CD14-positive monocyte (primary cell): ENCODE data around the gene ZDHHC19. TPM values are rescaled to one million over a fixed set of nuclear protein-coding genes. Genes with fewer than 3 reads are reported as not detected.

ENCODE experiments used
- DNase-seq, 3 donors: peaks; one replicate each; pipeline ENCODE4 v3.0.0-alpha.2; 2011 to 2022
- H2AFZ ChIP-seq: 2 replicates; pipeline ENCODE4 v1.6.0; 2012; ENCODE audit warnings: mild to moderate bottlenecking, low read depth, low read length, inconsistent platforms; ENCODE audit not compliant: insufficient read depth, poor library complexity, severe bottlenecking
- H3K27ac ChIP-seq, 2 donors: 1 replicate in 1 of 2; 2 replicates in 1 of 2; pipeline ENCODE4 v1.5.1; 2012 to 2013; ENCODE audit warnings: low read length in 2 of 2, control low read depth in 1 of 2, inconsistent platforms in 1 of 2, low read depth in 1 of 2, mild to moderate bottlenecking in 1 of 2
- H3K27me3 ChIP-seq, 2 donors: one replicate each; pipeline versions ENCODE4 v1.6.0 to v1.6.1; 2011 to 2013; ENCODE audit warnings: low read length in 2 of 2; ENCODE audit not compliant: control insufficient read depth in 2 of 2, insufficient read depth in 2 of 2
- H3K36me3 ChIP-seq, 2 donors: replicated peaks in 1 of 2; 1 replicate in 1 of 2; 2 replicates in 1 of 2; pipeline versions ENCODE4 v1.5.1 to v1.6.1; 2012 to 2013; ENCODE audit warnings: low read length in 2 of 2, control low read depth in 1 of 2, inconsistent platforms in 1 of 2, mild to moderate bottlenecking in 1 of 2; ENCODE audit not compliant: insufficient read depth in 2 of 2, control insufficient read depth in 1 of 2
- H3K4me1 ChIP-seq, 2 donors: 1 replicate in 1 of 2; 2 replicates in 1 of 2; pipeline versions ENCODE4 v1.5.1 to v1.6.1; 2012 to 2013; ENCODE audit warnings: low read length in 2 of 2, control low read depth in 1 of 2, inconsistent platforms in 1 of 2, mild to moderate bottlenecking in 1 of 2, moderate library complexity in 1 of 2; ENCODE audit not compliant: insufficient read depth in 2 of 2, control insufficient read depth in 1 of 2
- H3K4me2 ChIP-seq: replicated peaks from 2 replicates; pipeline ENCODE3; 2012; ENCODE audit warnings: low read length, moderate library complexity, mild to moderate bottlenecking; ENCODE audit not compliant: poor library complexity, severe bottlenecking; ENCODE audit errors: extremely low read depth
- H3K4me3 ChIP-seq, 3 experiments: fragments of 200-600 bp in 1 of 3; sonication (generic) in 1 of 3; replicated peaks in 1 of 3; 1 replicate in 2 of 3; 2 replicates in 1 of 3; pipeline ENCODE4 v1.5.1; 2011 to 2013; ENCODE audit warnings: low read length in 3 of 3, mild to moderate bottlenecking in 3 of 3, control low read depth in 2 of 3, low read depth in 2 of 3, inconsistent platforms in 1 of 3, moderate library complexity in 1 of 3
- H3K79me2 ChIP-seq: 2 replicates; pipeline ENCODE4 v1.6.0; 2012; ENCODE audit warnings: mild to moderate bottlenecking, control low read depth, inconsistent platforms, low read length, moderate library complexity; ENCODE audit not compliant: insufficient read depth
- H3K9ac ChIP-seq: 2 replicates; pipeline ENCODE4 v1.6.0; 2017; ENCODE audit warnings: low read length, mild to moderate bottlenecking; ENCODE audit not compliant: insufficient read depth, poor library complexity, severe bottlenecking
- H3K9me3 ChIP-seq, 2 donors: replicated peaks in 1 of 2; 1 replicate in 1 of 2; 2 replicates in 1 of 2; pipeline versions ENCODE4 v1.5.1 to v1.6.1; 2012 to 2013; ENCODE audit warnings: low read length in 2 of 2, control low read depth in 1 of 2; ENCODE audit not compliant: control insufficient read depth in 1 of 2, insufficient read depth in 1 of 2
- H4K20me1 ChIP-seq: 2 replicates; pipeline ENCODE4 v1.6.0; 2012; ENCODE audit warnings: mild to moderate bottlenecking, low read length, control low read depth, moderate library complexity; ENCODE audit not compliant: insufficient read depth
- H3K27ac Mint-ChIP-seq, 7 donors: one replicate each; pipeline ENCODE4 v1.8.0; 2020; ENCODE audit warnings: mild to moderate bottlenecking in 7 of 7, mixed read lengths in 7 of 7, moderate library complexity in 6 of 7, inconsistent platforms in 2 of 7
- H3K27me3 Mint-ChIP-seq, 3 donors: one replicate each; pipeline ENCODE4 v1.8.0; 2021 to 2022; ENCODE audit warnings: low read depth in 3 of 3, mild to moderate bottlenecking in 3 of 3, mixed read lengths in 3 of 3, moderate library complexity in 3 of 3, inconsistent platforms in 1 of 3
- H3K36me3 Mint-ChIP-seq, 2 donors: one replicate each; pipeline ENCODE4 v1.8.0; 2020; ENCODE audit warnings: mixed read lengths in 2 of 2, inconsistent platforms in 1 of 2, mild to moderate bottlenecking in 1 of 2
- H3K4me1 Mint-ChIP-seq: one replicate; pipeline ENCODE4 v1.8.0; 2020; ENCODE audit warnings: mild to moderate bottlenecking, mixed read lengths
- H3K4me3 Mint-ChIP-seq, 2 donors: one replicate each; pipeline ENCODE4 v1.8.0; 2020; ENCODE audit warnings: mild to moderate bottlenecking in 2 of 2, mixed read lengths in 2 of 2, moderate library complexity in 1 of 2
- H3K9me3 Mint-ChIP-seq, 7 donors: one replicate each; pipeline ENCODE4 v1.8.0; 2020 to 2022; ENCODE audit warnings: mixed read lengths in 7 of 7, mild to moderate bottlenecking in 6 of 7, moderate library complexity in 6 of 7, inconsistent platforms in 2 of 7
- CTCF ChIP-seq: fragments of 200-600 bp; IDR thresholded peaks from one replicate; pipeline ENCODE4 v1.8.0; 2022; ENCODE audit warnings: antibody characterized with exemption, mild to moderate bottlenecking
- WGBS: methylation state at CpG from one replicate; pipeline ENCODE4 v1.1.5; 2013; ENCODE audit warnings: missing lambda C conversion rate; ENCODE audit not compliant: insufficient coverage; 5-methylcytosine and 5-hydroxymethylcytosine counted together
- intact Hi-C, 2 donors: fragments of 100-400 bp; cut with micrococcal nuclease; formaldehyde crosslinking; loops; one replicate each; pipeline versions ENCODE4 v1.15.0 to v1.15.1; 2023
- polyA plus RNA-seq, 3 donors: library from polyadenylated mRNA; depleted of rRNA in 1 of 3; unstranded in 2 of 3; stranded (reverse) in 1 of 3; fragments of 300-500 nt in 2 of 3; fragments of >200 nt in 1 of 3; fragmentation: Illumina TruSeq in 2 of 3; gene quantifications; 1 replicate in 2 of 3; 2 replicates in 1 of 3; pipeline ENCODE4 v1.2.3, GENCODE V29; 2012 to 2021

The ZDHHC19 gene
- polyA plus RNA-seq, 3 donors = not detected

- Mint-ChIP-seq H3K27ac (peak overlapping the region in 1 of 7 donors; percentile 28), H3K27me3 (peaks cover 3% of the 10 kb centered on the region in 3 donors), H3K9me3 (no peaks in the 10 kb centered on the region), H3K4me1 (peaks cover 40% of the 10 kb centered on the region), H3K36me3 (no peaks in the 10 kb centered on the region), H3K4me3 (no peak overlapping the region)
- no peak overlapping the region for H3K4me2 ChIP-seq
- H2AFZ ChIP-seq = no peak overlapping the region
- H3K9ac ChIP-seq = no peak overlapping the region
- 89% methylated on average over 12 of the region's 19 CpGs for WGBS
- no peak overlapping the region for H3K4me3 ChIP-seq
- H3K9me3 ChIP-seq = no peaks in the 10 kb centered on the region
- H3K79me2 ChIP-seq = no peaks in the 10 kb centered on the region
- peaks cover 32 to 36% of the 10 kb centered on the region in 2 donors for H3K4me1 ChIP-seq
- intact Hi-C loops = no loop called here
- no peak for DNase-seq
- H3K27me3 ChIP-seq = no peaks in the 10 kb centered on the region
- H3K27ac ChIP-seq = no peak overlapping the region
- no peaks in the 10 kb centered on the region for H4K20me1 ChIP-seq
- no peak for TF ChIP-seq CTCF
- H3K36me3 ChIP-seq = no peaks in the 10 kb centered on the region
Measured at GRCh38 chr3:196222876-196223595, 11.8 kb upstream of the ZDHHC19 start.

GRCh38 chr3:196220991-196221390 lies 9.8 kb upstream of the ZDHHC19 start:
- Mint-ChIP-seq H3K9me3 (peaks cover 0 to 3% (median 0%) of the 10 kb centered on the region in 7 donors), H3K4me3 (peak overlapping the region; percentile 51 to 77), H3K36me3 (no peaks in the 10 kb centered on the region), H3K27me3 (peaks cover 0 to 3% (median 3%) of the 10 kb centered on the region in 3 donors), H3K4me1 (peaks cover 42% of the 10 kb centered on the region), H3K27ac (peak overlapping the region; percentile 88 to 97 (median 94))
- peaks cover 32 to 38% of the 10 kb centered on the region in 2 donors for H3K4me1 ChIP-seq
- DNase-seq = peak; percentile 40 to 44 (median 43)
- TF ChIP-seq CTCF = no peak
- intact Hi-C loops = no loop called here
- no peaks in the 10 kb centered on the region for H3K27me3 ChIP-seq
- peak overlapping the region in 1 of 3 experiments; percentile 74 for H3K4me3 ChIP-seq
- H2AFZ ChIP-seq = peak overlapping the region; percentile 11
- no peaks in the 10 kb centered on the region for H3K9me3 ChIP-seq
- WGBS = 60% methylated on average over 3 of the region's 7 CpGs
- H3K27ac ChIP-seq = peak overlapping the region; percentile 73 to 82
- H4K20me1 ChIP-seq = no peaks in the 10 kb centered on the region
- no peaks in the 10 kb centered on the region for H3K79me2 ChIP-seq
- no peaks in the 10 kb centered on the region for H3K36me3 ChIP-seq
- H3K9ac ChIP-seq = peak overlapping the region; percentile 55
- peak overlapping the region; percentile 75 for H3K4me2 ChIP-seq
